Endometrial microvascular endothelial cells (primary cell): ENCODE data around the gene PSPH. TPM values are rescaled to one million over a fixed set of nuclear protein-coding genes. Genes with fewer than 3 reads are reported as not detected.
"Not testable (repeated sequence)": the region's sequence is repeated elsewhere in the genome, so short reads cannot be mapped to it uniquely, and the experiment has no call there.

Experiments used
- in situ Hi-C: cut with HindIII; loops from 2 replicates; pipeline ENCODE4 v1.10.0; 2017; ENCODE audit warnings: low sequenced_read_pairs, low pct_unique_long_range_greater_than_20kb; ENCODE audit errors: inconsistent ontology term
- total RNA-seq: library from RNA; depleted of rRNA; stranded (reverse); fragments of >200 nt; gene quantifications from one replicate; pipeline ENCODE4 v1.2.3, GENCODE V29; 2015; ENCODE audit errors: inconsistent ontology term

PSPH gene
- total RNA-seq, 1 donor from 2014 or later, result 61.0 TPM

GRCh38 chr7:56066376-56066775 lies 15.1 kb upstream of the PSPH start:
- in situ Hi-C loops, result loop anchor here (25.0 kb wide), 1 partner anchor 429 kb away; no protein-coding TSS in a partner anchor

GRCh38 chr7:56063882-56064625 lies 12.8 kb upstream of the PSPH start, which contains the start of gene SUMF2:
TSS of gene SUMF2 (plus strand) at chr7:56064286. CDS start at chr7:56064312, 26 bp downstream.
- in situ Hi-C loops, result loop anchor here (25.0 kb wide), 1 partner anchor 427 kb away; no protein-coding TSS in a partner anchor

DNA sequence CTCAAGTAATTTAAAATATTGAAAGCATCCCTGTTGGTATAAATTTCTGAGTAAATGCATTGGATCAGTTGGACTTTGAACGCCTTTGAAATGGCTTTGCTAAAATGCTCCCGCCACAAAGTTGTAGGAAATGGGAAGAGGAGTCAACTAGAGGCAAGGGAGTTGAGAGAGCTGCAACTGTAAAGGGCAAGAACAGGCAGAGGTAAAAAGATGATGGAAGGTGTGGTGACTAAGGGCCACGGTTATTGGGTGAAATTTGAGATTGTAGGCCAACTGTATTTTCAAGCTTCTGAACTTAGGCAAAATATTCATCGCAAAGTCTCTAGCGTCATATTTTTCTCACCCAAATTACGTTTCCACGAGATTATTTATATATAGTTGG lies 12.2 kb upstream of the PSPH start:
- in situ Hi-C loops, result loop anchor here (25.0 kb wide), 1 partner anchor 426 kb away; no protein-coding TSS in a partner anchor

- in situ Hi-C loops, result loop anchor here (25.0 kb wide), 1 partner anchor 425 kb away; no protein-coding TSS in a partner anchor
These were observed 11.1 kb upstream of the PSPH start for GRCh38 chr7:56062382-56062781.

DNA sequence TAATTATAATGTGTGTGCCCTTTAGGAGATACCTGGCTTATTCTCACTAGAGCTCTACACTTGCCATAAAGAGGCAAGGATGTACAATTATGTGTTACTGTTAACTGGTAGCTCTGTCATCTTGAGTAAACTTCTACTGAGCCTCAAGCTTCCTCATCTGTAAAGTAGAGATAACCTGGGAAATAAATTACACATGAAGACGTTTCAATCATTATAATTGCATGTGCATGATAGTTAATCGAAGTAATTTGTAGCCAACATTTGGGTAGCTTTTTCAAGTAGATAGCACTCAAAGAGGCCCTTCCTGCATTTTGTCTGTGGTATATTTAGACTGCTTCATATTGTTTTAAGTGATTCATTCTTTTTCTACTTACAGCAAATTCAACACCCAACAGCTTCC lies 2.7 kb upstream of the PSPH start:
- in situ Hi-C loops, result loop anchor here (25.0 kb wide), 1 partner anchor 417 kb away; no protein-coding TSS in a partner anchor

- in situ Hi-C loops, result loop anchor here (25.0 kb wide), 1 partner anchor 416 kb away; no protein-coding TSS in a partner anchor
These were observed 2.1 kb upstream of the PSPH start for GRCh38 chr7:56053379-56053778.

- in situ Hi-C loops, result loop anchor here (25.0 kb wide), 1 partner anchor 414 kb away; no protein-coding TSS in a partner anchor
These were observed 248 bp downstream of the PSPH start for GRCh38 chr7:56051053-56051338.

DNA sequence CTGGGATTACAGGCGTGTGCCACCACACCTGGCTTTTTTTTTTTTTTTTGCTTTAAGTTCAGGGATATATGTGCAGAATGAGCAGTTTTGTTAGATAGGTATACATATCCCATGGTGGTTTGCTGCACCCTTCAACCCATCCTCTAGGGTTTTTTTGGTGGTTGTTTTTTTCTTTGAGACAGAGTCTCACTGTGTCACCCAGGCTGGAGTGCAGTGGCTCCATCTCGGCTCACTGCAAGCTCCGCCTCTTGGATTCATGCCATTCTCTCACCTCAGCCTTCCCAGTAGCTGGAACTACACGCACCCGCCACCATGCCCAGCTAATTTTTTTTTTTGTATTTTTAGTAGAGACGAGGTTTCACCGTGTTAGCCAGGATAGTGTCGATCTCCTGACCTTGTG lies 2.5 kb downstream of the PSPH start:
- in situ Hi-C loops, result not testable (repeated sequence)

DNA sequence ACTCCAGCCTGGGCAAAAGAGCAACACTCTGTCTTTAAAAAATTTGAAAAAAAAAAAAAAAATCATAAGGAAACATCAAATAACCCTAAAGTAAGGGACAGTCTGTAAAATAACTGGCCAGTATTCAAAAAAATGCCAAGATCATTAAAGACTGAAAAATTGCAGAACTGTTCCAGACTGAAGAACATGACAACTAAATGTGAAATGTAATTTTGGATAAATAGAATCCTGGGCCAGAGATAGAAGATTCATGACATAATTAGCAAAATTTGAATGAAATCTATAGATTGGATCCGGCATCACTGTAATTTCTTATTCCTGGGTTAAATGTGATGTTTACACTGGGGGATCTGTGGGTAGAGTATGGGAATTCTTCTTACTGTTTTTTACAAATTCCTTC lies 3.0 kb downstream of the PSPH start:
- in situ Hi-C loops, result no loop called here

DNA sequence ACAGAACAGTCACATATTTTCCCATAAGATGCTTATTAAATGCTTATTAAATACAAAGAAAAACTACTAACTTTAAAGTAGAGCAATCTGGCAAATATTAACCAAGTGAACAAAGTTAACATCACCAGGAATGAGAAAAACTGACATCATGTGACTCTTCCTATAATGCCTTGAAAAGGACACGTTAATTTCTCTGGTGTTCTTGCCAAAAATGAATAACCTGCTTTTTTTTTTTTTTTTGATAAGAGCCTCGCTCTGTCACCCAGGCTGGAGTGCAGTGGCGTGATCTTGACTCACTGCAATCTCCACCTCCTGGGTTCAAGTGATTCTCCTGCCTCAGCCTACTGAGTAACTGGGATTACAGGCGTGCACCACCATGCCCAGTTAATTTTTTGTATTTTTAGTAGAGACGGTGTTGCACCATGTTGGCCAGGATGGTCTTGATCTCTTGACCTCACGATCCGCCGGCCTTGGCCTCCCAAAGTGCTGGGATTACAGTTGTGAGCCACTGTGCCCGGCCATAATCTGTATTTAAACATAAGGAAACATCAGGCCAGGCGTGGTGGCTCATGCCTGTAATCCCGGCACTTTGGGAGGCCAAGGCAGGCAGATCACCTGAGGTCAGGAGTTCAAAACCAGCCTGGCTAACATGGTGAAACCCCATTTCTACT lies 3.7 kb downstream of the PSPH start:
- in situ Hi-C loops, result not testable (repeated sequence)

- in situ Hi-C loops, result no loop called here
These were observed 4.4 kb downstream of the PSPH start for GRCh38 chr7:56046721-56047445.

GRCh38 chr7:56045758-56046157 lies 5.5 kb downstream of the PSPH start:
- in situ Hi-C loops, result not testable (repeated sequence)

GRCh38 chr7:56040730-56041129 lies 10.5 kb downstream of the PSPH start:
- in situ Hi-C loops, result no loop called here

DNA sequence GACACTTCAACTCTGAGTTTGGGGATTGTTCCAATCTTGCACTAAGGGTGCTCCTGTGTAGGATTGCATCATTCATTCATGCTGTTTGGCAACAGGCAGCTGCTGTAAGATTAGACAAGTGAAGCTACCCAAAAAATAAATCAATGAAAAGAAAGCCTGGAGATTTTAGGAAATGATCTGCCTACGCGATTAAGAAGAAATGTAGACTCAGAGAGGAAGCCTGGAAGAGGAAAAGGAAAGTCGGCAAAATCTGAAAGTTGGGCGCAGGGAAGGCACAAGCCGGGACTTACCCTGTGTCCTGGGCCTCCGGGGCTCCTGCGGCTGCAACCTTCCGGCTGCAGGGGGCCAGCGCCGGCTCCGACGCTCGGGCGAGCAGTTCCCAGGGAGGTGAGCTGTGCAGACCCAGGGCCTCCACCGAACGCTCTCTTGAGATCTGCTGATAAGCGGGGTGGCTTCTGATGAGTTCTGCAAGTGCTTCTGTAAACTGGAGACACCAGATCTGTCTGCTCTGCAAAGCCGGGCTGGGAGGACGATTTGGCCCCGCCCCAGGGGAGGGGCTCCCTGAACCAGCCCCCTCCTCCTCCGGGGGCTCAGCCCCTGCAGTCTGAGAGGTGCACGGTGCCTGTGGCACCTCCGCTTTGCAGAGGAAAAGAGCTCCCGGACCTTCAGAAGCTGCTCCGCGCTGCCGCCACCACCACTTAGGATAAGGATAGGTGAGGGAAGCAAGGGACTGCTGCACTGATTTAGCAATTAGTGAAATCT lies 17.4 kb downstream of the PSPH start:
- in situ Hi-C loops, result no loop called here

DNA sequence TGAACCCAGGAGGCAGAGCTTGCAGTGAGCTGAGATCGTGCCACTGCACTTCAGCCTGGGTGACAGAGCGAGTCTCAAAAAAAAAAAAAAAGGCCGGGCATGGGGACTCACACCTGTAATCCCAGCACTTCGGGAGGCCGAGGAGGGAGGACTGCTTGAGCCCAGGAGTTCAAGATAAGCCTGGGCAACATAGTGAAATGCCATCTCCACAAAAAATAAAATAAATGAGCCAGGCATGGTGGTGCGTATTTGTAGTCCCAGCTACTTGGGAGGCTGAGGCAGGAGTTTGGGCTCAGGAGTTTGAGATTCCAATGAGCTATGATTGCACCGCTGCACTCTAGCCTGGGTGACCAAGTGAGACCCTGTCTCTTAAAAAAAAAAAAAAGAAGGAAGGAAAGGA lies 18.7 kb downstream of the PSPH start:
- in situ Hi-C loops, result not testable (repeated sequence)

- in situ Hi-C loops, result not testable (repeated sequence)
These were observed 19.7 kb downstream of the PSPH start for GRCh38 chr7:56031556-56031955.

DNA sequence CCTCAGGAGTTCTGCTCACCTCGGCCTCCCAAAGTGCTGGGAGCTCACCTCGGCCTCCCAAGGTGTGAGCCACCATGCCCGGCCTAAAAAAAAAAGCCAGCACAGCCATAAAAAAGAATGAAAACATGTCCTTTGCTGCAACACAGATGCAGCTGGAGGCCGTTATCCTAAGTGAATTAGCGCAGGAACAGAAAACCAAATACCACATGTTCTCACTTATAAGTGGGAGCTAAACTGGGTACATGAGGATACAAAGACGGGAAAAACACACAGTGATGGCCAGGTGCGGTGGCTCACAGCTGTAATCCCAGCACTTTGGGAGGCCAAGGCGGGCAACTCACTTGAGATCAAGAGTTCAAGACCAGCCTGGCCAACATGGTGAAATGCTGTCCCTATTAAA lies 20.9 kb downstream of the PSPH start:
- in situ Hi-C loops, result no loop called here

GRCh38 chr7:56028942-56029630 lies 22.2 kb downstream of the PSPH start:
- in situ Hi-C loops, result no loop called here
